T follicular helper cell (primary cell): ENCODE results near the gene LPP.

Experiments used
- DNase-seq: peaks from one replicate; pipeline ENCODE4 v3.0.0-alpha.2; 2020; ENCODE audit warnings: low read depth

Gene LPP

GRCh38 chr3:188876370-188876769 lies 722.4 kb downstream of the LPP start:
- DNase-seq, result no peak

- DNase-seq, result no peak
Observed at GRCh38 chr3:188877381-188877780, 723.4 kb downstream of the LPP start.

GRCh38 chr3:188878076-188878475 lies 724.1 kb downstream of the LPP start:
- no peak for DNase-seq

- DNase-seq, result no peak
Observed at GRCh38 chr3:188881954-188882641, 728.1 kb downstream of the LPP start.

GRCh38 chr3:188884299-188885043 lies 730.5 kb downstream of the LPP start:
- DNase-seq, result no peak

GRCh38 chr3:188888321-188889053 lies 734.5 kb downstream of the LPP start:
- DNase-seq, result no peak

- no peak for DNase-seq
Observed at GRCh38 chr3:188889054-188889491, 735.1 kb downstream of the LPP start.

GRCh38 chr3:188890572-188891270 lies 736.8 kb downstream of the LPP start:
- DNase-seq, result no peak

- no peak for DNase-seq
Observed at GRCh38 chr3:188899881-188900280, 745.9 kb downstream of the LPP start.

GRCh38 chr3:188900421-188900951 lies 746.5 kb downstream of the LPP start:
- DNase-seq, result no peak

GRCh38 chr3:188901126-188901525 lies 747.2 kb downstream of the LPP start:
- DNase-seq, result no peak

- DNase-seq, result no peak
Observed at GRCh38 chr3:188901671-188902287, 747.8 kb downstream of the LPP start.

- no peak for DNase-seq
Observed at GRCh38 chr3:188904670-188905069, 750.7 kb downstream of the LPP start.

GRCh38 chr3:188905547-188905946 lies 751.6 kb downstream of the LPP start:
- no peak for DNase-seq

- no peak for DNase-seq
Observed at GRCh38 chr3:188906236-188906635, 752.3 kb downstream of the LPP start.

- DNase-seq, result no peak
Observed at GRCh38 chr3:188908002-188908850, 754.3 kb downstream of the LPP start.

GRCh38 chr3:188911026-188911850 lies 757.3 kb downstream of the LPP start:
- no peak for DNase-seq

GRCh38 chr3:188913084-188913483 lies 759.1 kb downstream of the LPP start:
- no peak for DNase-seq

GRCh38 chr3:188914552-188914951 lies 760.6 kb downstream of the LPP start:
- DNase-seq, result no peak

GRCh38 chr3:188915127-188915526 lies 761.2 kb downstream of the LPP start:
- DNase-seq, result no peak
